HG03469 (cell line): ENCODE results near the gene CADPS.

Experiments used
- ATAC-seq: cut with Tn5 transposase; IDR thresholded peaks from one replicate; pipeline ENCODE4 v1.9.1; 2021; ENCODE audit warnings: mild to moderate bottlenecking, moderate library complexity, moderate number of reproducible peaks; ENCODE audit not compliant: unreplicated experiment

Gene CADPS

DNA sequence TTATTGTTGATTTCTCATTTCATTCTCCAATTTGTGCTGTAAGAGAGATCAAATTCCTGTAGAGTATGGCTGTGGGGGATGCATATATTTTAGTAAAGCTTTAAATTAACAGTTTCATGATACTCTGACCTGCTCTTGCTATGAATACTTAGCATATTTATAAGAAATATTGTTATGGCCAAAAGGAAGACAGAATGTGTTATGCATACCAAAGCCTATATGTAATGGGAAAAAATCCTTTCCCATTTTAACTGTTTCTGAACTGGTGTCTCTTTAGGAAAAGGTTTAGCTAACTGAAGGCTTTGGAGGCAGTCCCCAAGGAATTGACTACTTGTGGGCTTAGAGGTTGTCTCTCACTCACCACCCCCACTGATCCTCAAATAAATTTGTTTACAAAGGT, 59.2 kb downstream of the CADPS start:
- ATAC-seq = no peak

- ATAC-seq = no peak
These were observed 62.6 kb downstream of the CADPS start for GRCh38 chr3:62812631-62813030.

- ATAC-seq = no peak
These were observed 64.1 kb downstream of the CADPS start for GRCh38 chr3:62811119-62811518.

DNA sequence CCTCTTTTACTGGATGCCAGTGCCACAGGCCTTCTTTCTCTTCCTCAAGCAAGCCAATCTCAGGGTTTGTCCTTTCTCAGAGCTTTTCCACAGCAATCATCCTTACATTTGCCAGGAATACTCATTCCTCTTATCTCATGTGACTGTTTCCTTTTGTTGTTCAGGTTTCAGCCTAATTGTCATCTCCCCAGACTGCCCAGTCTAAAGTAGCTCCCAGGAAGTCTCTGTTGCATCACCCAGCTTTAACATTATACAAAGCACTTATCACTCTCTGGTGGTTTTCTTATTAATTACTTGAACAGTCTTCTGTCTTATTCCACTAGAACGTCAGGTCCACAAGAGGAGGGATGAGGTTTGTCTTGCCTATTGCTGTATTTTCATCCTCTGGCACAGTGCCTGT, 65.8 kb downstream of the CADPS start:
- ATAC-seq = no peak

GRCh38 chr3:62805580-62806277, 69.5 kb downstream of the CADPS start:
- no peak for ATAC-seq

- ATAC-seq = no peak
These were observed 70.1 kb downstream of the CADPS start for GRCh38 chr3:62805106-62805505.

- ATAC-seq = no peak
These were observed 71.9 kb downstream of the CADPS start for GRCh38 chr3:62803276-62803675.

GRCh38 chr3:62798000-62798399, 77.2 kb downstream of the CADPS start:
- ATAC-seq = no peak

DNA sequence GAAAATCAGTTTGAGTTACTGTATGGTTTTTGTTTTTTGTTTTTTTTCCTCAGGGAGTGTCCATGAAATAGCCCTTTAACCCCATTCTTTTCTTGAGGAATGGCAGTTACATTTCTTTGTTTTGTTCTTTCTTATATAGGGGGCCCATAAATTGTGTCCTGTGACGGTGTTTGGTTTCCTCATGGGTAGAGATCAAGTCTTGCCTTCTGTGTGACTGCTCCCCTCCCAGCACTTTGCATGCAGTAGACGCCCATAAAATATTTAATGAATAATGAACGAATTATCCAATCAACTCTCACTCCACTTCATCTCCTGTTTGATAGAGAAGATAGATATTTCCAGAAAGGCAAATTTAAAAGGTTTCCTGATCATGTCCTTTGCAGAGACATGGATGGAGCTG, 78.1 kb downstream of the CADPS start:
- ATAC-seq = no peak

DNA sequence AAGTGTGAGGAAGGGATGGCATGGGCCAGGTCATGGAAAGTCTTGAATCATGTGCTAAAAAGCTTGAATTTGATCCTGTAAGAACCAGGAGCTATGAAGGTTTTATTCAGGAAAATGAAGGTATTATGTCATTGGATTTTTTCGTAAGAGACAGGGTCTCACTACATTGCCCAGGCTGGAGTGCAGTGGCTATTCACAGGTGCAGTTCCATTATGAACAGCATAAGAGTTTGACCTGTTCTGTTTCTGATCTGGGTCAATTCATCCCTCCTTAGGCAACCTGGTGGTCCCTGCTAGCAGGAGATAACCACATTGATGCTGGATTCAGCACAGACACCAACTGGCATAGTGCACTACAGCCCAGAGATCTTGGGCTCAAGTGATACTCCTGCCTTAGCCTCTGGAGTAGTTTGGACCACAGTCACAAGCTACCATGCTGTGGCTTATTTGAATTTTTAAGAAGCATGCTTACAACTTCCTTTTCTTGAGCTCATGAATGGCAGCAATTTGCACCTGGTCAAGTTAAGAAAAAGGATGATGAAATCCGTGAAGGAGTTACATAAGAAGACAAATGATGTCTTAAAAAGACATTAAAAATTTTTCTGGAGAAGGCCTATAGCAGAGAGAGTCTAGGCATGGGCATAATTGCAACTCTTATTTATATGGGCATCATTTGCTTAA, 79.1 kb downstream of the CADPS start:
- ATAC-seq = no peak

DNA sequence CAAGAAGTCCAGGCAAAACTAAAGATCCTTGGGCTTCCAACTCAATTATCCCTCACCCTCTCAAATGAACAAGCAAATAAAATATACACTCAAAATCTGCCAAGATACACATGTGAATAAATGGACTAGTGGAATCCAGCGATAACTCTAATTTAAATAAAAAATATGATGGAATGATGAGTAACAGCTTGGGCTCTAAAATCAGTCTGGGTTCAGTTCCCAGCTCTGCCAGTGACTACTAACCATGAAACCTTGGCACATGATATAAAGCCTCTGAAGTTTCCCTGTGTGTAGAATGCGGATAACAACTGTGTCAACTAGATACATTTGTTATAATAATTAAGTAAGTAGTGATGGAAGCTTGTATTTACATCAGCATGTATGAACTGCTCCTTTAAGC, 81.3 kb downstream of the CADPS start:
- ATAC-seq = no peak

- ATAC-seq = no peak
These were observed 89.8 kb downstream of the CADPS start for GRCh38 chr3:62785384-62785783.

DNA sequence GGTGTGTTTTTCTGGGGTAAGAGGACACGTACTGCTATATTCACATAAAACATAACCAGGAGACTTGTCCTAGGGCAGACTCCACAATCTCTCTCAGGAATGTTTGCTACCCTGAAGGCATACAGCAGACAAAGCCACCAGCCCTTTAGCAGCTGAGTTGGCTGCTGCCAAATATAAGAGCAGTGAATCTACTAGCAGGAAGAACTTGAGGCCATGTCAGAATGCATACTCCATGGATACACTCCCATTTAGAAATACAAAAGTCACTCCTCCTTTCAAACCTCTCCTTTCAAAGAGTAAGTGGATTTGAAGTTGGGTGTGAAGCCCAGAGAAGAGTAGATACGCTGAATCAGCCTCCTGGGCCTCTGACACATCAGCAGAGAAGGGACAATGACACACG, 94.1 kb downstream of the CADPS start:
- ATAC-seq = no peak

DNA sequence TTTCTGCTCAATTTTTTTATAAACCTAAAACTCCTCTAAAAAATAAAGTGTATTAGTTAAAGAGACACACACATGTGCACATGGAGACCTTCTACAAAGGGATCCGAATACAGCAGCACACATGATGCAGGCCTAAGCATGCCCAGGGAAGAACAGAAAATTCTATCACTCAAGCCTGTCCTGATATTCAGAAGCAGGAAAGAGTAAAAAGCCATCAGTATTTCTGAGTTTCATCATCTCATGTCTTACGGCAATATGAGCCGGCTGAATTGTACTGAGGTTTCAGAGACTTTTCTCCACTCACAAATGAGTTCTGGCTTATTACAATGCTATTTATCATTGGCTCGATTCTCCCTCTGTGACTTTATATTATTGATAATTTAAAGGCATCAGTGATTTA, 97.5 kb downstream of the CADPS start:
- no peak for ATAC-seq

GRCh38 chr3:62777130-62777529, 98.1 kb downstream of the CADPS start:
- no peak for ATAC-seq

DNA sequence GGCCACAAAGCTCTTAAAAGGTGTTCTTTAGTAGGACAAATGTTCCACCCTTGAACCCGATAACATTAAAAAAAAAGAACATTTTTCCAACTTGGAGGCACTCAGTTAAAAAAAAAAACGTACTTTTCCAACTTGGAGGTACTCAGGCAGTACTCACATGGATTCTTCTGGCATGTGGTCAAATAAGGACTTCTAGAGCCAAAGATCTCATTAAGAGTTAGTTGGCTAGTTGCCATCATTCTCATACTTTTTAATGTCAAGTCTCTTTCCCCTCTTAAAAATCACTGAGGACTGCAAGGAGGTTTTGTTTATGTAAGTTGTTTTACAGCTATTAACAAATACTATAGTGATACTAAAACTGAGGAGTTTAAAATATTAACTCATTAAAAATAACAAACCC, 101.0 kb downstream of the CADPS start:
- ATAC-seq = no peak

- ATAC-seq = no peak
These were observed 103.7 kb downstream of the CADPS start for GRCh38 chr3:62771331-62772072.

GRCh38 chr3:62768896-62769295, 106.3 kb downstream of the CADPS start:
- no peak for ATAC-seq

GRCh38 chr3:62761711-62762110, 113.5 kb downstream of the CADPS start:
- ATAC-seq = no peak

- ATAC-seq = no peak
These were observed 113.9 kb downstream of the CADPS start for GRCh38 chr3:62761311-62761710.

DNA sequence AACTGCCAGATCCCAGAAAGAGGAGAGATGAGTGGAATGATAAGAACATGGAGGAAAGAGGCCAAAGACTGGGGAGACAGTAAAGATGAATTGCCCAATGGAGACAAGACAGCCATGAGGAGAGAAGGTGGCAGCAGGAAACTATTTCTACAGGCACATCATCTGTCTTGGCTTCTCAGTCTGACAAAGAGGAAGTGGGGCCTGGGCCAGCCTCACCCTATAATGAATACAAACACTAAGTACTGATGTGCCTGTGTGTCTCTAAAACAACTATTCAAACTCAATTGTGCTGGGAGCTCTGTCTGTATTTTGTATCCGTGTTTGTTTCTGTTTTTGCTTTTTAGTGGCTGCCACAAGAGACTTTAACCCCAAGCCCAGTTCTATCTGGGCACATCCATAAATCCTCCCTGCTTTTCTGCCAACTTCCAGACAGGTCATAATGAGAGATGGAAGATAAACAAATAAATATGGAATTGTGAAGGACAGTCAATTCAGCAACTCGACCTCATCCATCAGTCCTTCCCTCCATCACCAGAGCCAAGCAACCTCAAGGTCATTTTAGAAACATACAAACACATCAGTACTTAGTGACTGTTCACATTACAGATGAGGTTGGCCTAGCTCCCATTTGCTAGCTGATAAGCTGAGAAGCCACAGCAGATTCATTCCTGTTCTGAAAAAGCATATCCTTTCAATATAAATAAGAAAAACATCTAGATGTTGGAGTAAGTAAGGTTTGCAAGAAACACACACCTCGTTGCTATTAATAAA, 116.7 kb downstream of the CADPS start:
- no peak for ATAC-seq
